Peyer's patch (tissue), 4 donors: ENCODE data around the gene DNPH1.

Experiments
- CTCF ChIP-seq, 6 experiments: fragments of 450-650 bp in 4 of 6; fragments of 200-600 bp in 2 of 6; sonication (generic) in 1 of 6; IDR thresholded peaks; one replicate each; pipeline ENCODE4 v1.5.1; 2017 to 2019; ENCODE audit warnings: antibody characterized with exemption in 6 of 6, mild to moderate bottlenecking in 3 of 6, moderate library complexity in 1 of 6
- POLR2A ChIP-seq, 2 donors: fragments of 450-650 bp; IDR thresholded peaks; one replicate each; pipeline ENCODE4 v1.5.1; 2017; ENCODE audit warnings: antibody characterized with exemption in 2 of 2, mild to moderate bottlenecking in 2 of 2, moderate library complexity in 2 of 2

- TF ChIP-seq CTCF (IDR thresholded peaks at IDR 0.05) (no peak), POLR2A (IDR thresholded peaks at IDR 0.05) (no peak)
These were observed 43.8 kb downstream of the DNPH1 start for GRCh38 chr6:43185391-43185985.
